ENCODE results near the gene UNC5C. TPM values are rescaled to one million over a fixed set of nuclear protein-coding genes. Genes with fewer than 3 reads are reported as not detected.

UNC5C gene
- total and polyA plus RNA-seq, 2 of the 8 experiments (the other 6 are each of a cell fraction or from before 2014, with no cell fraction given), result 0.30 to 1.3 TPM

DNA sequence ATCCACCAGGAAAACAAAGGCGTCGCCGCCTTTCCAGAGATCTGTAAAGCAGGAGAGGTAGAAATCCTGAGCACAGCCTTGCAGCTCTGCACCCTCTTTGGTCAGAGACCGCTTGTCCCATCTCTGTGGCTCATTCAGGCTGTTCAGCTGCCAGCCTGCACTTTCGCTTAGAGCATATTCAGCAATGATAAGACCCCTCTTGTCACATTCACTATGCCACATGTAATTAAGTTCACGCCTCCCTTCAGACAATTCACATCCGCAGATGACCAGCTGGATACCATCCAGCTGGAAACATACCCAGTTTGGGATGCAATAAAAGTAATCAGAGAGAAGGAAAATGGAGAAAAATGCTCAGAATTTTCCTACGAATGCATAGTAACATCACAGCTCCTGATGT, 335.4 kb downstream of the UNC5C start:
- no peak overlapping the region for H2BK15ac ChIP-seq (ENCODE audit: low read length)
- no peak overlapping the region for H3K23ac ChIP-seq (ENCODE audit: insufficient read length)

More for the DNA sequence above, 335.4 kb downstream of the UNC5C start:
- Histone ChIP-seq H3K4me2 (ENCODE audit: insufficient read depth in 1 of 2, low read depth in 2 of 2, low read length in 2 of 2) (no peak overlapping the region), H3K36me3 (ENCODE audit: control insufficient read depth in 2 of 4, insufficient read depth in 4 of 4, low read length in 3 of 4) (no peaks in the 10 kb centered on the region), H3K4me1 (replicated peaks in 1 of 4; ENCODE audit: control insufficient read depth in 3 of 4, insufficient read depth in 4 of 4, low read length in 3 of 4) (no peaks in the 10 kb centered on the region), H4K8ac (ENCODE audit: extremely low read depth, insufficient read depth, low read length) (no peak overlapping the region), H2BK5ac (ENCODE audit: low read depth, low read length) (no peak overlapping the region), H3K14ac (ENCODE audit: insufficient read length) (no peak overlapping the region), H3K9me3 (ENCODE audit: insufficient read depth in 2 of 2, low read depth in 1 of 2, low read length in 1 of 2) (no peaks in the 10 kb centered on the region), H2AK5ac (ENCODE audit: low read depth, low read length) (no peak overlapping the region), H3K56ac (replicated peaks; ENCODE audit: insufficient read length, low read depth, low read length) (no peak overlapping the region), H3K27ac (ENCODE audit: low read depth, low read length) (no peak overlapping the region), H4K91ac (replicated peaks; ENCODE audit: insufficient read length, low read length) (no peak overlapping the region), H3K18ac (ENCODE audit: extremely low read depth, low read length) (no peak overlapping the region), H4K20me1 (replicated peaks in 1 of 2; ENCODE audit: control insufficient read depth in 1 of 2, insufficient read depth in 2 of 2, low read length in 2 of 2) (no peaks in the 10 kb centered on the region), H2AFZ (ENCODE audit: low read length) (no peak overlapping the region), H3K23me2 (ENCODE audit: low read depth, low read length) (no peaks in the 10 kb centered on the region), H3K4me3 (ENCODE audit: extremely low read depth in 1 of 4, insufficient read depth in 2 of 4, low read depth in 3 of 4, low read length in 4 of 4) (no peak overlapping the region), H3K79me2 (ENCODE audit: control insufficient read depth in 1 of 2, insufficient read depth in 2 of 2, low read length in 2 of 2) (no peaks in the 10 kb centered on the region), H3K9ac (replicated peaks in 1 of 4; ENCODE audit: extremely low read depth in 1 of 4, low read depth in 3 of 4, low read length in 3 of 4) (no peak overlapping the region), H3K4ac (replicated peaks; ENCODE audit: insufficient read length, low read depth, low read length) (no peak overlapping the region), H2BK20ac (ENCODE audit: low read length) (no peak overlapping the region), H3K79me1 (ENCODE audit: low read depth, low read length) (no peaks in the 10 kb centered on the region), H3K27me3 (replicated peaks in 1 of 4; ENCODE audit: control insufficient read depth in 3 of 4, extremely low read depth in 1 of 4, insufficient read depth in 3 of 4, low read length in 3 of 4) (no peaks in the 10 kb centered on the region), H2BK120ac (replicated peaks; ENCODE audit: low read depth, low read length) (no peak overlapping the region), H4K5ac (ENCODE audit: insufficient read length, low read depth, low read length) (no peak overlapping the region), H2BK12ac (ENCODE audit: low read depth, low read length) (no peak overlapping the region)
- 91% methylated on average over 8 of the region's 8 CpGs; no CpG with 5 or more reads in 1 of the 2 experiments for WGBS, 2 experiments (ENCODE audit: extremely low coverage in 1 of 2, insufficient coverage in 1 of 2, insufficient read length in 1 of 2, insufficient replicate concordance in 2 of 2, low coverage in 1 of 2, low lambda C conversion rate in 2 of 2, missing lambda C conversion rate in 1 of 2)
- no peak for TF ChIP-seq JUND (IDR thresholded peaks at IDR 0.05; ENCODE audit: low read length)
- DNase-seq (ENCODE audit: low read depth in 1 of 2, low spot score in 2 of 2), result no peak
- FAIRE-seq, result no peak
- ChIA-PET CTCF (ENCODE audit: partially characterized antibody) (interaction anchor here (1.3 to 3.2 kb wide), 3 partner anchors 8 to 47 kb away, joined by 3 to 15 read pairs (median 3); no protein-coding TSS in a partner anchor), POLR2A (ENCODE audit: partially characterized antibody) (no interaction called here)
